ENCODE data around the gene NEBL. TPM values are rescaled to one million over a fixed set of nuclear protein-coding genes. Genes with fewer than 3 reads are reported as not detected.

The NEBL gene
- total RNA-seq, 1 experiment from 2014 or later: 32.3 TPM

DNA sequence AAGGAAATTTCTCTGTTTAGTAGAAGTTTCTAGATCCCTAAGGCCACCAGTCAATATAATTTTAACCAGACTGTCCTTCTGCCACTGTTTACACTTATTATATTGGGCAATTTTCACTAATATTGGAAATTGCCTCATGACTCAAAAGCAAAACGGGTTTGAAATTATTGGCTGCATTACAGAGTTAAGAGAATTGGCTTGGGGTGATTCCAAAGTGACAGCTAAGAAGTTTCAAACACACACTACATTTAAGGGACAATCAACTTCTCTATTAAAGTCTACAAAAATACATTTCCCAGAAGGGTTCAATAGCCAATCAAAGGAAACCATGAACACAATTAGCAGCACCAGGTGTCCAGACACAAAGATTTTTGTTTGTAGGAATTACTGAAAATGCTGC lies 111.9 kb downstream of the NEBL start:
- TF ChIP-seq, protein P1, sequence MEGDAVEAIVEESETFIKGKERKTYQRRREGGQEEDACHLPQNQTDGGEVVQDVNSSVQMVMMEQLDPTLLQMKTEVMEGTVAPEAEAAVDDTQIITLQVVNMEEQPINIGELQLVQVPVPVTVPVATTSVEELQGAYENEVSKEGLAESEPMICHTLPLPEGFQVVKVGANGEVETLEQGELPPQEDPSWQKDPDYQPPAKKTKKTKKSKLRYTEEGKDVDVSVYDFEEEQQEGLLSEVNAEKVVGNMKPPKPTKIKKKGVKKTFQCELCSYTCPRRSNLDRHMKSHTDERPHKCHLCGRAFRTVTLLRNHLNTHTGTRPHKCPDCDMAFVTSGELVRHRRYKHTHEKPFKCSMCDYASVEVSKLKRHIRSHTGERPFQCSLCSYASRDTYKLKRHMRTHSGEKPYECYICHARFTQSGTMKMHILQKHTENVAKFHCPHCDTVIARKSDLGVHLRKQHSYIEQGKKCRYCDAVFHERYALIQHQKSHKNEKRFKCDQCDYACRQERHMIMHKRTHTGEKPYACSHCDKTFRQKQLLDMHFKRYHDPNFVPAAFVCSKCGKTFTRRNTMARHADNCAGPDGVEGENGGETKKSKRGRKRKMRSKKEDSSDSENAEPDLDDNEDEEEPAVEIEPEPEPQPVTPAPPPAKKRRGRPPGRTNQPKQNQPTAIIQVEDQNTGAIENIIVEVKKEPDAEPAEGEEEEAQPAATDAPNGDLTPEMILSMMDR (IDR thresholded peaks at IDR 0.05): no peak
- TF ChIP-seq SIN3A (IDR thresholded peaks at IDR 0.05; ENCODE audit: borderline replicate concordance, insufficient read depth, low read depth, low read length) (no peak), POLR2AphosphoS5 (IDR thresholded peaks at IDR 0.05; ENCODE audit: low read depth, low read length) (no peak), TCF7L2 (IDR thresholded peaks at IDR 0.05; ENCODE audit: low read depth, low read length) (no peak)
- TF ChIP-seq, protein P2, sequence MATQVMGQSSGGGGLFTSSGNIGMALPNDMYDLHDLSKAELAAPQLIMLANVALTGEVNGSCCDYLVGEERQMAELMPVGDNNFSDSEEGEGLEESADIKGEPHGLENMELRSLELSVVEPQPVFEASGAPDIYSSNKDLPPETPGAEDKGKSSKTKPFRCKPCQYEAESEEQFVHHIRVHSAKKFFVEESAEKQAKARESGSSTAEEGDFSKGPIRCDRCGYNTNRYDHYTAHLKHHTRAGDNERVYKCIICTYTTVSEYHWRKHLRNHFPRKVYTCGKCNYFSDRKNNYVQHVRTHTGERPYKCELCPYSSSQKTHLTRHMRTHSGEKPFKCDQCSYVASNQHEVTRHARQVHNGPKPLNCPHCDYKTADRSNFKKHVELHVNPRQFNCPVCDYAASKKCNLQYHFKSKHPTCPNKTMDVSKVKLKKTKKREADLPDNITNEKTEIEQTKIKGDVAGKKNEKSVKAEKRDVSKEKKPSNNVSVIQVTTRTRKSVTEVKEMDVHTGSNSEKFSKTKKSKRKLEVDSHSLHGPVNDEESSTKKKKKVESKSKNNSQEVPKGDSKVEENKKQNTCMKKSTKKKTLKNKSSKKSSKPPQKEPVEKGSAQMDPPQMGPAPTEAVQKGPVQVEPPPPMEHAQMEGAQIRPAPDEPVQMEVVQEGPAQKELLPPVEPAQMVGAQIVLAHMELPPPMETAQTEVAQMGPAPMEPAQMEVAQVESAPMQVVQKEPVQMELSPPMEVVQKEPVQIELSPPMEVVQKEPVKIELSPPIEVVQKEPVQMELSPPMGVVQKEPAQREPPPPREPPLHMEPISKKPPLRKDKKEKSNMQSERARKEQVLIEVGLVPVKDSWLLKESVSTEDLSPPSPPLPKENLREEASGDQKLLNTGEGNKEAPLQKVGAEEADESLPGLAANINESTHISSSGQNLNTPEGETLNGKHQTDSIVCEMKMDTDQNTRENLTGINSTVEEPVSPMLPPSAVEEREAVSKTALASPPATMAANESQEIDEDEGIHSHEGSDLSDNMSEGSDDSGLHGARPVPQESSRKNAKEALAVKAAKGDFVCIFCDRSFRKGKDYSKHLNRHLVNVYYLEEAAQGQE (IDR thresholded peaks at IDR 0.05; ENCODE audit: insufficient read depth in 1 of 2, low read depth in 2 of 2, low read length in 1 of 2): no peak
- Histone ChIP-seq H3K27me3 (ENCODE audit: control insufficient read depth, insufficient read depth, low read length) (no peaks in the 10 kb centered on the region), H3K4me3 (ENCODE audit: low read depth in 2 of 2, low read length in 2 of 2) (no peak overlapping the region), H3K9me3 (ENCODE audit: control insufficient read depth, insufficient read depth, low read depth, low read length) (no peaks in the 10 kb centered on the region), H3K4me1 (ENCODE audit: control insufficient read depth, insufficient read depth, low read length) (no peaks in the 10 kb centered on the region), H3K27ac (ENCODE audit: low read length) (no peak overlapping the region), H3K36me3 (ENCODE audit: control insufficient read depth, insufficient read depth, low read length) (no peaks in the 10 kb centered on the region)
- POLR2A ChIA-PET: no interaction called here
- BruUV-seq (replicated peaks): no TSS peak
- in situ Hi-C loops (cut with HindIII; ENCODE audit: low pct_unique_long_range_greater_than_20kb, low sequenced_read_pairs): no loop called here
- no peak for DNase-seq (ENCODE audit: low read depth, low spot score)
- CTCF ChIA-PET: no interaction called here
- intact Hi-C loops (cut with micrococcal nuclease; ENCODE audit: unreplicated experiment): no loop called here
- ATAC-seq: no peak

DNA sequence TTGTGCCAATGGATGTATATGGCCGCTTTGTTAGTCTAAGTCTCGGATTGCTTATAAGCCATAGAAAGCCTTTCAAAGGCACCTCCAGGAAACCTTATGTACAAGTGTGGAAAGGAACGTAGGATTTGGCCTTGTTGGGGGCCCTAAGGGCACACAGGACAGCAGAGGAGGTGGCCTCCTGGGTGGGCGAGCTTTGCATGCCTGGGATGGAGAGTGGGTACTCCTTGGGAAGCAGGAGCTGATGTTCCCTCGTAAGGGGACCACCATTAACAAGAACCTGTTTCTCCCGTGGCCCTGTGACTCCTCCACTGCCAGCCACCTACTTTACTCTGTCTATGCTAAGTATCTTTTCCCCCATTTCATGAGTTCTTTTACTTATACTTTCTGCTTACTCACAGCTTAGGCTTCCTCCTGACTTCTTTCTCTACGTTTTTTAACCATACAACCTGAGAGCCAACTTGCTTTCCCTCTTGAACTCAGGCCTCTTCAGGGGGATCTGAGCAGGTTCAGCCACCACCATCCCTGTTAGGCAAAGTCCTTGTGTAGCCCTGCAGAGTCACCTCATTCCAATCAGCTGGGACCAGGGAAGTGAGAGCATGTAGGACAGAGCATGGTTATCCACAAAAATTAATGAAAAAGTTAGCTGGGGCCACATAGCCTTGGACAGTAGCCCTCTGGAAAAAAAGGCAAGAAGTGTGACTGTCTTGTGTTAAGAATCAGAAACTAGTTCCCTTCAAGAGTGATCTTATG lies 118.9 kb downstream of the NEBL start:
- ATAC-seq (no peak), DNase-seq (ENCODE audit: low read depth, low spot score) (no peak)
- no peaks in the 10 kb centered on the region for H3K36me3 ChIP-seq (ENCODE audit: control insufficient read depth, insufficient read depth, low read length)
- H3K27me3 ChIP-seq (ENCODE audit: control insufficient read depth, insufficient read depth, low read length): peaks cover 2% of the 10 kb centered on the region; the same call in 1 of the 2 replicates
- H3K27ac ChIP-seq (ENCODE audit: low read length): no peak overlapping the region
- intact Hi-C loops (cut with micrococcal nuclease; ENCODE audit: unreplicated experiment): no loop called here
- ChIA-PET POLR2A (no interaction called here), CTCF (no interaction called here)
- no peak overlapping the region for H3K4me3 ChIP-seq (ENCODE audit: low read depth in 2 of 2, low read length in 2 of 2)
- no peaks in the 10 kb centered on the region for H3K4me1 ChIP-seq (ENCODE audit: control insufficient read depth, insufficient read depth, low read length)
- in situ Hi-C loops (cut with HindIII; ENCODE audit: low pct_unique_long_range_greater_than_20kb, low sequenced_read_pairs): no loop called here
- BruUV-seq (replicated peaks): no TSS peak
- no peaks in the 10 kb centered on the region for H3K9me3 ChIP-seq (ENCODE audit: control insufficient read depth, insufficient read depth, low read depth, low read length)
- TF ChIP-seq POLR2AphosphoS5 (IDR thresholded peaks at IDR 0.05; ENCODE audit: low read depth, low read length): no peak
- TF ChIP-seq TCF7L2 (IDR thresholded peaks at IDR 0.05; ENCODE audit: low read depth, low read length): no peak
- TF ChIP-seq, protein P2 (IDR thresholded peaks at IDR 0.05; ENCODE audit: insufficient read depth in 1 of 2, low read depth in 2 of 2, low read length in 1 of 2): no peak
- no peak for TF ChIP-seq SIN3A (IDR thresholded peaks at IDR 0.05; ENCODE audit: borderline replicate concordance, insufficient read depth, low read depth, low read length)
- TF ChIP-seq, protein P1 (IDR thresholded peaks at IDR 0.05): no peak

Measured in Panc1 (cell line).